GM12878 (cell line): ENCODE measurements around the gene IPP.

Experiments used
- CEBPB ChIP-seq, 2 experiments: fragments of 150-350 bp in 1 of 2; IDR thresholded peaks; 2 replicates each; pipeline ENCODE4 v1.6.1; 2012 to 2014; ENCODE audit warnings: low read depth in 2 of 2, low read length in 2 of 2, borderline replicate concordance in 1 of 2, inconsistent platforms in 1 of 2
- CHD1 ChIP-seq: IDR thresholded peaks from 2 replicates; pipeline ENCODE4 v1.6.1; 2012; ENCODE audit warnings: low read depth, low read length, improper control_type of control experiment
- EP300 ChIP-seq, 2 experiments: fragments of 150-350 bp in 1 of 2; IDR thresholded peaks; 2 replicates each; pipeline ENCODE4 v1.6.1; 2011 to 2012; ENCODE audit warnings: low read depth in 2 of 2, low read length in 2 of 2, borderline replicate concordance in 1 of 2, improper control_type of control experiment in 1 of 2, inconsistent platforms in 1 of 2; ENCODE audit not compliant: control insufficient read depth in 1 of 2
- EZH2 ChIP-seq: IDR thresholded peaks from 2 replicates; pipeline ENCODE4 v1.6.1; 2012; ENCODE audit warnings: low read depth, mild to moderate bottlenecking, control low read depth, inconsistent platforms, low read length, borderline replicate concordance; ENCODE audit not compliant: control insufficient read depth
- JUND ChIP-seq: IDR thresholded peaks from 2 replicates; pipeline ENCODE4 v1.6.1; 2012; ENCODE audit warnings: low read depth, mild to moderate bottlenecking, low read length, improper control_type of control experiment, moderate library complexity
- POLR2AphosphoS2 ChIP-seq: IDR thresholded peaks from 2 replicates; pipeline ENCODE4 v1.6.1; 2011; ENCODE audit warnings: low read depth, mild to moderate bottlenecking, low read length, improper control_type of control experiment, moderate library complexity
- POLR2AphosphoS5 ChIP-seq: IDR thresholded peaks from 2 replicates; pipeline ENCODE4 v1.6.1; 2011; ENCODE audit warnings: mild to moderate bottlenecking, low read length, inconsistent platforms
- TAF1 ChIP-seq: IDR thresholded peaks from 2 replicates; pipeline ENCODE4 v1.6.1; 2011; ENCODE audit warnings: mild to moderate bottlenecking, low read depth, low read length, borderline replicate concordance
- TF ChIP-seq, protein P1 (sequence below), 3 experiments: IDR thresholded peaks in 2 of 3; conservative IDR thresholded peaks in 1 of 3; 2 replicates each; pipeline ENCODE4 v1.5.1; 2011; ENCODE audit warnings: low read depth in 3 of 3, low read length in 3 of 3, mild to moderate bottlenecking in 3 of 3, control low read depth in 2 of 3, moderate library complexity in 2 of 3, inconsistent platforms in 1 of 3, mixed read lengths in 1 of 3; ENCODE audit not compliant: control insufficient read depth in 2 of 3, insufficient read depth in 1 of 3; ENCODE audit errors: extremely low read depth in 1 of 3
- TF ChIP-seq, protein P2 (sequence below): IDR thresholded peaks from 2 replicates; pipeline ENCODE4 v1.6.1; 2012; ENCODE audit warnings: low read length, inconsistent platforms

DNA sequence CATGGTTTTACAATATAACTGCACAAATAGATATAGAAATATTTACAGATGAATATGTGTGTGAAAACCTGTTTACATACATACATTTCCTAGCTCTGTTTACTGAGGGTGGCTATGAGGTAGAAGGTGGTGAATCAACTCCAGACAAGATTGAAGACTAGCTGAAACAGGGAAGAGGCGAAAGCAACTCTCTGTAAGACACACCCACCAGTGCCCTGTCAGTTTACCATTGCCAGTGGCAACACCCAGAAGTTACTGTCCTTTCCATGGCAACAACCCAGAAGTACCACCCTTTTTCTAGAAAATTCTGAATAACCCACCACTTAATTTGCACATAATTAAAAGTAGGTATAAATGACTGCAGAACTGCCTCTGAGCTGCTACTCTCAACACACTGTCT lies 45.8 kb downstream of the IPP start:
- TF ChIP-seq POLR2AphosphoS2 (no peak), CHD1 (no peak), EZH2 (no peak), EP300 (IDR thresholded peaks at IDR 0.05; ENCODE audit: borderline replicate concordance in 1 of 2, control insufficient read depth in 1 of 2, low read depth in 2 of 2, low read length in 2 of 2) (no peak), CEBPB (IDR thresholded peaks at IDR 0.05; ENCODE audit: borderline replicate concordance in 1 of 2, low read depth in 2 of 2, low read length in 2 of 2) (no peak), JUND (no peak), POLR2AphosphoS5 (no peak), TAF1 (no peak)
- TF ChIP-seq, protein P1, sequence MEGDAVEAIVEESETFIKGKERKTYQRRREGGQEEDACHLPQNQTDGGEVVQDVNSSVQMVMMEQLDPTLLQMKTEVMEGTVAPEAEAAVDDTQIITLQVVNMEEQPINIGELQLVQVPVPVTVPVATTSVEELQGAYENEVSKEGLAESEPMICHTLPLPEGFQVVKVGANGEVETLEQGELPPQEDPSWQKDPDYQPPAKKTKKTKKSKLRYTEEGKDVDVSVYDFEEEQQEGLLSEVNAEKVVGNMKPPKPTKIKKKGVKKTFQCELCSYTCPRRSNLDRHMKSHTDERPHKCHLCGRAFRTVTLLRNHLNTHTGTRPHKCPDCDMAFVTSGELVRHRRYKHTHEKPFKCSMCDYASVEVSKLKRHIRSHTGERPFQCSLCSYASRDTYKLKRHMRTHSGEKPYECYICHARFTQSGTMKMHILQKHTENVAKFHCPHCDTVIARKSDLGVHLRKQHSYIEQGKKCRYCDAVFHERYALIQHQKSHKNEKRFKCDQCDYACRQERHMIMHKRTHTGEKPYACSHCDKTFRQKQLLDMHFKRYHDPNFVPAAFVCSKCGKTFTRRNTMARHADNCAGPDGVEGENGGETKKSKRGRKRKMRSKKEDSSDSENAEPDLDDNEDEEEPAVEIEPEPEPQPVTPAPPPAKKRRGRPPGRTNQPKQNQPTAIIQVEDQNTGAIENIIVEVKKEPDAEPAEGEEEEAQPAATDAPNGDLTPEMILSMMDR (IDR thresholded peaks at IDR 0.05 in 2 of 3, conservative IDR thresholded peaks at IDR 0.05 in 1 of 3; ENCODE audit: control insufficient read depth in 2 of 3, extremely low read depth in 1 of 3, insufficient read depth in 1 of 3, low read depth in 3 of 3, low read length in 3 of 3), result no peak
- TF ChIP-seq, protein P2, sequence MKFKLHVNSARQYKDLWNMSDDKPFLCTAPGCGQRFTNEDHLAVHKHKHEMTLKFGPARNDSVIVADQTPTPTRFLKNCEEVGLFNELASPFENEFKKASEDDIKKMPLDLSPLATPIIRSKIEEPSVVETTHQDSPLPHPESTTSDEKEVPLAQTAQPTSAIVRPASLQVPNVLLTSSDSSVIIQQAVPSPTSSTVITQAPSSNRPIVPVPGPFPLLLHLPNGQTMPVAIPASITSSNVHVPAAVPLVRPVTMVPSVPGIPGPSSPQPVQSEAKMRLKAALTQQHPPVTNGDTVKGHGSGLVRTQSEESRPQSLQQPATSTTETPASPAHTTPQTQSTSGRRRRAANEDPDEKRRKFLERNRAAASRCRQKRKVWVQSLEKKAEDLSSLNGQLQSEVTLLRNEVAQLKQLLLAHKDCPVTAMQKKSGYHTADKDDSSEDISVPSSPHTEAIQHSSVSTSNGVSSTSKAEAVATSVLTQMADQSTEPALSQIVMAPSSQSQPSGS, result no peak
